K562 treated with DMSO at 1 percent for 4 hours (cell line): Measurements from ENCODE around the gene BMF. TPM values are rescaled to one million over a fixed set of nuclear protein-coding genes. Genes with fewer than 3 reads are reported as not detected.

ENCODE experiments used
- total RNA-seq: library from RNA; unstranded; fragments of 300-600 nt; gene quantifications from 2 replicates; pipeline ENCODE4 v1.2.3, GENCODE V29; 2022; ENCODE audit not compliant: insufficient read depth

BMF gene
- 6.7 and 9.7 TPM in 2 replicates for total RNA-seq

DNA sequence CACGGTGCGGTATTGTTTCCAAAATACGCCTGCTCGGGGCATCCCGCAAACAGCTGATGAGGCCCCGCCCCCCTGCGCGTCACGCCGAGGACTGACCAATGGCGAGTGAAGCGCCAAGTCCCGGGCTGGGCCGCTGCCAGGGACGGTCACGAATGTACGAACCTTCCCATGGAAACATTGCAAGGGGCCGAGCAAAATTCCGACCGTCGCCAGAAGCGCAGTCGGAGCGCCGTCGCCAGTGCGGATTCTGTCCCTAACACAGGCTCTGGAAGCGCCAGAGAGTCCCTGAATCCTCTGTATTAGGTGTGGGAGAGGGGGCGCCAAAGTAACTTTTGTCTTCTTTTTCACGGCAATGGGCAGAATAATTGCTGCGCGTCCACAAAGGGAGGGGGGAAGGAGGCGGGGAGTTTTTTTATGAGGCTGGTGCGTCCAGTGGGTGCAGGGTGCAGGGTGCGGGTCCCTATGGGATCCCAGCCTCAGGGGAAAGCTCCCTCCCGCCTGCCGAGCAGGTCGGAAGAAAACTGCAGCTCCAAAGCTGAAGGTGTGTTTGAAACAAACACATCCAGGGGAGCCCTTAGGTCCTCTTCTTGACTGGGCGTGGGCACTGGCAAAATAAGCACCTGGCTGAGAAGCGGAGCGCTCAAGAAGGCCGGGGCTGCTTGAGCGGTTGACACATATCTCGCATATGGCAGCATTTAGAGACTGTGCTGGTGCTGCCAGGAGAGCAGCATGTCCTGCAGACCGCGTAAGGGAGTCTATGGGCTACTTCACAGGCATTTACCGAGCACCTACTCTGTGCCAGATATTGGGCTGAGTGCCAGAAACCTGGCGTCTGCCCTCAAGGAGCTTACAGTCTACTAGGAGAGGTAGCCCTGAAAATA lies at the start of gene BMF:
Gene BMF, minus strand, starts transcription at position 25 of the 881 bp plus-strand sequence. CDS start 2,793 bp downstream, outside the sequence.

DNA sequence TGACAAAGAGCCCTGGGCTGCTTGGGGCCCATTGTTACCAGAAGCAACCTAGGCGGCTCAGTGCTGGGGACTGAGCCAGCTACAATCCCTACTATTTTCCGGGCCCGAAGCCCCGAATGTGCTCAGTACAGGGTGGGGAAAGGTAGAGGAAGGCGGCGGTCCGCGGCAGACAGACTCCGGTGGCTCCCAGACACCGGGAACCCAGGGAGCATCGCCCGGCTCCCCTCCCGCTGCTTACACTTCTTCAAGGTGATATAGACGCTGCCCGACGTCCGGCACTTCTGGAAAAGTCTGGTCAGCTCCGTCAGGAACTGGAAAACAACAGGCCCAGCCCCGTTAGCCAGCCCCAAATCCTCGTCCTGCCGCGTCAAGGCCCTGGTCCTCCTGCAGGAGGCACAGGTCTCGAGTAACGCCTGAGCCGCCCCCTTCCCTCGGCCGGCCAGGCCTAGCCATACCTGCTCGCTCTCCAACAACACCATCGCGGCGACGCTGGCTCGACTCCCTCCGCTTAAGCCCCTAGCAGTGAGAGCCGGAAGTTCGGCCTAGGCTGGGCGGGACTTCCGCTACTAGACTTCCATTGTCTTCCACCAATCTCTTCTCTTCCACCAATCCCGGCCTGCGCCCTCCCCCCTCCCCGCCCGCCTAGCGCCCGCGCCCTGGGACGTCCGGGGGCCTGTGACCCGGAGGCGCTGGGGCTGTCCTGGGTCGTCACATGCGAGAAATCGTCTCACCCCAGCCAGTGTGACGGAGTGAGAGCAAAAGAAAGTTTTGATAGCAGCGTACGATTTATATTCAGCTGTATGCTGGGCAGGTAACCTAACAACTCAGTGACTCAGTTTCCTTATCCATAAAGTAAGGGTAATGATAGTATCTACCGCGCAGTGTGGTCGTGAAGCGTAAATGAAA lies 69.8 kb downstream of the BMF start, which contains the start of gene SRP14:
Gene SRP14, minus strand, starts transcription at position 544 of the 906 bp plus-strand sequence. Its CDS starts 65 bp downstream, at position 479.

Other genes with a start within 250 kb of the BMF start
- 3.4 and 3.5 TPM in 2 replicates for gene GPR176, start 188.6 kb downstream of the BMF start, total RNA-seq
- 25.0 and 37.1 TPM in 2 replicates for gene EIF2AK4, start 174.8 kb downstream of the BMF start, total RNA-seq
- 256 and 305 TPM in 2 replicates for gene SRP14, start 69.7 kb downstream of the BMF start, total RNA-seq
- gene BUB1B, start 52.2 kb upstream of the BMF start, total RNA-seq: 27.4 and 37.9 TPM in 2 replicates
- 0.36 TPM in 1 of 2 replicates, not detected in the other for gene PAK6, start 130.2 kb upstream of the BMF start, total RNA-seq
- 1.1 TPM in 1 of 2 replicates, not detected in the other for gene ANKRD63, start 174.2 kb upstream of the BMF start, total RNA-seq
- gene PLCB2, start 199.1 kb upstream of the BMF start, total RNA-seq: 9.6 and 13.9 TPM in 2 replicates
- 17.2 and 18.2 TPM in 2 replicates for gene INAFM2, start 214.8 kb upstream of the BMF start, total RNA-seq
- 0.57 TPM in 1 of 2 replicates, not detected in the other for gene CCDC9B, start 232.1 kb upstream of the BMF start, total RNA-seq
- not detected in 2 replicates for gene PHGR1, start 242.2 kb upstream of the BMF start, total RNA-seq
- gene DISP2, start 249.3 kb upstream of the BMF start, total RNA-seq: not detected in 2 replicates